Naive B cell (primary cell): ENCODE results near the gene SLC6A9. TPM values are rescaled to one million over a fixed set of nuclear protein-coding genes. Genes with fewer than 3 reads are reported as not detected.

Source experiments
- ATAC-seq, 2 donors: fragments of 150-1000 bp; cut with Tn5 transposase; 2 replicates each; pipeline ENCODE4 v1.10.0; 2021; ENCODE audit warnings: low read depth in 2 of 2, mild to moderate bottlenecking in 2 of 2, moderate library complexity in 2 of 2
- DNase-seq: peaks from one replicate; pipeline ENCODE4 v3.0.0; 2022
- H3K27ac Mint-ChIP-seq, 6 donors: one replicate each; pipeline ENCODE4 v1.8.0; 2020 to 2022; ENCODE audit warnings: mild to moderate bottlenecking in 6 of 6, mixed read lengths in 6 of 6, moderate library complexity in 5 of 6, inconsistent platforms in 2 of 6
- H3K27me3 Mint-ChIP-seq, 3 donors: one replicate each; pipeline ENCODE4 v1.8.0; 2021 to 2022; ENCODE audit warnings: mixed read lengths in 3 of 3, mild to moderate bottlenecking in 1 of 3
- H3K36me3 Mint-ChIP-seq, 2 donors: one replicate each; pipeline ENCODE4 v1.8.0; 2020 to 2022; ENCODE audit warnings: mixed read lengths in 2 of 2, inconsistent platforms in 1 of 2, mild to moderate bottlenecking in 1 of 2
- H3K4me1 Mint-ChIP-seq, 3 donors: one replicate each; pipeline ENCODE4 v1.8.0; 2020 to 2022; ENCODE audit warnings: mixed read lengths in 3 of 3, inconsistent platforms in 1 of 3, mild to moderate bottlenecking in 1 of 3, moderate library complexity in 1 of 3
- H3K4me3 Mint-ChIP-seq, 8 donors: one replicate each; pipeline ENCODE4 v1.8.0; 2020 to 2022; ENCODE audit warnings: mild to moderate bottlenecking in 8 of 8, mixed read lengths in 8 of 8, moderate library complexity in 8 of 8, inconsistent platforms in 2 of 8
- H3K9me3 Mint-ChIP-seq, 7 donors: one replicate each; pipeline ENCODE4 v1.8.0; 2020 to 2022; ENCODE audit warnings: mixed read lengths in 7 of 7, mild to moderate bottlenecking in 5 of 7, inconsistent platforms in 2 of 7, moderate library complexity in 1 of 7
- polyA plus RNA-seq, 6 donors: library from polyadenylated mRNA; unstranded; fragments of 300-500 nt; fragmentation: Illumina TruSeq; gene quantifications; one replicate each; pipeline ENCODE4 v1.2.3, GENCODE V29; 2021; ENCODE audit warnings: low read depth in 6 of 6

The SLC6A9 gene
- polyA plus RNA-seq, 6 donors from 2014 or later, result not detected

DNA sequence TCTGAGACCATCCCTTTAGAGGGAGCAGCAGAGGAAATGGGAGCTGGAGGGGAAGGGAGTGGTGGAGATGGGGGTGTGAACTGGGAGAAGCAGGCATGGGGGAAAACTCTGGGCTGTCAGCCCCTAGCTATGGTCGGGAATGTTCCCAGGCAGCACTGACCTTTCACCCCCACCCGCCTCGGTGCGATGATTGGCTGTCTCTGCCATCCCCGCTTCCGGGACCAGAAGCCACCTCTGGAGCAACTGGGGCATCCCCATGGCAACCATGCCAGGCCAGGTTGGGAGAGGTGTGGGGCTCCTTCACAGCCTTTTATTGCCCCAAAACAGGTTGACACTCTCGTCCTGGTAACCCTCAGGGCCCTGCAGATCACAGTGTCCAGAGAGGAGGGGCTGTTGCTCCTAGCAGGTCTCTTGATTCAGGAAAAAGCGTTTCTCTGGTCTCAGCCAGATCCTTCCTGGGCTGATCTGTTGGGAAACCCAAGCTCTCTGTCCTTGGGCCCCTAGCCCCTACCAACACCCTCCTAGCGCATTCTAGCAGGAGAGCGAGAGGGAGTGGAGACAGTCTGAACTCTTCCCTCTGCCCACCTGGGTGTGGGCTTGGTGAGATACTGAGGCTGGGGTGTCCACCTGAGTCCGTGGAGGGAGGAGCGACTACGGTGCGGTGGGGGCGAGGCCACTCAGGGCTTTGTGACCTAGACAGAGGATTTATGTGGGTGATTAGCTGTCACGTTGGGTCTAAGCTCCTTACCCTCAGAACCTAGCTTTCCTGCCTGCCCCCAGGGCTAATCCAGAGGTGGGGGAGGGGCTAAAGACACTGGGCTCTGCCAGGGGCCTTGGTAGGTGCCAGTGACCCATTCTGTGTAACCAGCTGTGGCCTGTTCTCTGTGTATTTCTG is 12.2 kb upstream of the SLC6A9 start:
- H3K4me1 Mint-ChIP-seq, result peaks cover 4 to 9% (median 8%) of the 10 kb centered on the region in 3 donors
- no peak for ATAC-seq
- peak overlapping the region in 1 of 8 donors; percentile 47 for H3K4me3 Mint-ChIP-seq
- peaks cover 0 to 1% (median 0%) of the 10 kb centered on the region in 7 donors for H3K9me3 Mint-ChIP-seq
- peaks cover 9 to 16% (median 13%) of the 10 kb centered on the region in 3 donors for H3K27me3 Mint-ChIP-seq
- no peak for DNase-seq
- no peak overlapping the region for H3K27ac Mint-ChIP-seq
- no peaks in the 10 kb centered on the region for H3K36me3 Mint-ChIP-seq

DNA sequence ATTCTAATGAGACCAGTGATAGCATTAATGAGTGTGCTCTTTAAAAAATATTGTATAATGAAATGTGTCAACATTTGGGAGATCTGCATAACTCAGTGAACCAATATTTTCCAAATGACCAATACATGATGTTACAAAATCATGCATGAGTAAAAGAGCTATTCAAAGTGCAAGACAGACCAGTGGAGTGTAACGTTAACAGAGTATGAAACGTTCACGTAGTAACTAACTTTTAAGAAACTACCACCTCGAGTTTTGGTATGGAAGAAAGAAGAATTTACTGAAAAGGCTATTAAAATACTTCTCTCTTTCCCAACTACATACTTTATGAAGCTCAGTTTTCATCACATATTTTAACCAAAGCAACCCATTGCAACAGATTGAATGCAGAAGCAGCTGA is 9.6 kb upstream of the SLC6A9 start:
- peaks cover 0 to 9% (median 7%) of the 10 kb centered on the region in 3 donors for H3K27me3 Mint-ChIP-seq
- H3K4me3 Mint-ChIP-seq, result no peak overlapping the region
- no peaks in the 10 kb centered on the region for H3K36me3 Mint-ChIP-seq
- H3K27ac Mint-ChIP-seq, result no peak overlapping the region
- no peaks in the 10 kb centered on the region for H3K4me1 Mint-ChIP-seq
- no peak for ATAC-seq
- DNase-seq, result no peak
- peaks cover 0 to 1% (median 0%) of the 10 kb centered on the region in 7 donors for H3K9me3 Mint-ChIP-seq

DNA sequence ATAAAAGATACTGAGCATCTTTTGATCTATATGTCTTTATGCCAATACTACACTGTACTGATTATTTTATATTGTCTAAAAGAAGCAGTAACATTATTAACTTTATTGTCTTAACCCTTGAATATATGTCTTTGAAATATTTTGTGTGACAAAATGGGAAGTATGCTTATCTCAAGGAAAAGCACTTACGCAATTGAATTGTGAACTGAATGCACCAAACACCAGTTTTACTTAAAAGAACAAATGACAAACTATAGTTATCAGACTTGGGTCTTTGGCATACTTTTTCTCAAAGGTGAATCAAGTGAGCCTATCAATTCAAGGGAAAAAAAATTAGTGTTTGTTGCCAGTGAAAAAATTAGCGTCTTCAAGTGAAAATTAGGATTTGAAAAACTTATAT is 9.2 kb upstream of the SLC6A9 start:
- H3K9me3 Mint-ChIP-seq, result peaks cover 0 to 1% (median 0%) of the 10 kb centered on the region in 7 donors
- DNase-seq, result no peak
- peaks cover 0 to 9% (median 4%) of the 10 kb centered on the region in 3 donors for H3K27me3 Mint-ChIP-seq
- no peaks in the 10 kb centered on the region for H3K4me1 Mint-ChIP-seq
- ATAC-seq, result no peak
- no peak overlapping the region for H3K4me3 Mint-ChIP-seq
- H3K36me3 Mint-ChIP-seq, result no peaks in the 10 kb centered on the region
- no peak overlapping the region for H3K27ac Mint-ChIP-seq

DNA sequence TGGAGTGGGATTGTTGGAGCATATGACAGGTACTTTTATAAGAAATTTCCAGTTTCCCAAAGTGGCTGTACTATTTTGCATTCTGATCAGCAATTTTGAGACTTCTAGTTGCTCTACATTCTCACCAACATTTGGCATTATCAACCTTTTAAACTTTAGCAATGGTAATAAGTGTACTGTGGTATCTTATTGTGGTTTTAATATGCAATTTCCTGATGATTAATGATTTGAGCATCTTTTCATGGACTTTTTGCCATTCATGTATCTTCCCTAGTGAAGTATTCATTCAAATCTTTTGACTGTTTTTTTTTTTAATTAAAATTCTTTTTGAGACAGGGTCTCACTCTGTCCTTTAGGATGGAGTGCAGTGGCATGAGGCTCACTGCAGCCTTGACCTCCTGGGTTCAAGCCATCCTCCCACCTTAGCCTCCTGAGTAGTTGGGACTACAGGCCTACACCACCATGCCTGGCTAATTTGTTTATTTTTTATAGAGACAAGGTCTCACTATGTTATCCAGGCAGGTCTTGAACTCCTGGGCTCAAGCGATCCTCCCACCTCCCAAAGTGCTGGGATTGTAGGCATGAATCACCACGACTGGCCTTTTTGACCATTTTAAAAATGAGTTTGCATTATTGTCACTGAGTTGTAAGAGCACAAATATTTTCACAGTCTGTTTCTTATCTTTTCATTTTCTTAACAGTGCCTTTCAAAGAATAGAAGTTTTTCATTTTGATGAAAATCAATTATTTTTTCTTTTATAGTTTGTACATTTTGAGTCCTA is 7.8 kb upstream of the SLC6A9 start:
- Mint-ChIP-seq H3K27ac (no peak overlapping the region), H3K9me3 (peaks cover 0 to 1% (median 0%) of the 10 kb centered on the region in 7 donors), H3K36me3 (no peaks in the 10 kb centered on the region), H3K27me3 (peaks cover 0 to 9% (median 0%) of the 10 kb centered on the region in 3 donors), H3K4me3 (no peak overlapping the region), H3K4me1 (no peaks in the 10 kb centered on the region)
- ATAC-seq, result no peak
- no peak for DNase-seq

DNA sequence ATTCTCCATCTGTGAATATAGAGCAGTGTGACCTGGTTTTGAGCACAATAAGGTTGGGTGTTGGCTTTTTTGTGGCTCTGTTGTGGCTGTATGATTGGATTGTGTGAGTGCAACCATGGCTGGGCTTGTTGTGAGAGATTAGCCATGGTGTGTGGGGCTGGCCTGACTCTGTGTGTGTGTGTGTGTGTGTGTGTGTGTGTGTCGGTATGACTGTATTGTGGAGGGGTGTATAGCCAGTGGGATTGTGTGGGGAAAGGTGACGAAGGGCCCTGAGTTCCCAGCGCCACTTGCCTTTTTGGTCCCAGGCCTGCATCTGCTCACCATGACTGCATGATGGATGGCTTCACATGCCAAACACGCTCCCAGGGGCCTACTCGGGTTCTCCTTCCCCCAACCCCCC is 5.9 kb upstream of the SLC6A9 start:
- Mint-ChIP-seq H3K9me3 (no peaks in the 10 kb centered on the region), H3K27ac (peak overlapping the region in 1 of 6 donors; percentile 48), H3K4me1 (no peaks in the 10 kb centered on the region), H3K36me3 (no peaks in the 10 kb centered on the region), H3K27me3 (peaks cover 0 to 4% (median 0%) of the 10 kb centered on the region in 3 donors), H3K4me3 (no peak overlapping the region)
- ATAC-seq, result no peak
- no peak for DNase-seq

DNA sequence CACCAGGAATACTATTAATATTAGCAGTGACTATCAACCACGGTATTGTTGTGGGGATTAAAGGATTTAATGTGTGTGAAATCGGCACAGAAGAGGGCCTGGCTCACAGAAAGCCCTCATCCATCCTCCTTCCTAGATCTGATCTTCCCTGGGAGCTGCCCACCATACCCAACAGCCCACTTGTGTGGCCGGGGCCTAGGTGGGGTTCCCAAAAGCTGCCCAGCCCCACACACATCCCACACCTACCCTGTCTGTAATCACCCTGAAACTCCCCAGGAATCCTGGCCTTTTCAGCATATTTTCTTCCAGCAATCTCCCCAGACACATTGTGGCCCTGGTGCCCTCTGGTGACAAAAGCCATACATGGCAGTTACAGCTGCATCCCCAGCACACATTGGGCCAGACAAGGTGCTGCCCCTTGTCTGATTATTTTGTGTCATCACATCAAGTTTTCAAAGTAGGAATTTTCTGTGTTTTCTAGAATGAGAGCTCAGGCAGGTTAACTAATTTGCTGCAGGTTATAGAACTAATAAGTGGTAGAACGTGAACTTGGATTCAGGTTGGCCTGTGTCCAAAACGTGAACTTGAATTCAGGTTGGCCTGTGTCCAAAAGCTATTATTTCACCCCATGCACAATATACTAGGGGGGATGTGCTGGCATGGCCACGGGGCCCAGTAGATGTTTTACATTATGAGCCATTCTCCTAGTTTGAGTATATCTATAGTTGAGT is 5.3 kb upstream of the SLC6A9 start:
- Mint-ChIP-seq H3K36me3 (no peaks in the 10 kb centered on the region), H3K27ac (peak overlapping the region in 2 of 6 donors; percentile 35 to 48), H3K4me3 (peak overlapping the region in 1 of 8 donors; percentile 28)

DNA sequence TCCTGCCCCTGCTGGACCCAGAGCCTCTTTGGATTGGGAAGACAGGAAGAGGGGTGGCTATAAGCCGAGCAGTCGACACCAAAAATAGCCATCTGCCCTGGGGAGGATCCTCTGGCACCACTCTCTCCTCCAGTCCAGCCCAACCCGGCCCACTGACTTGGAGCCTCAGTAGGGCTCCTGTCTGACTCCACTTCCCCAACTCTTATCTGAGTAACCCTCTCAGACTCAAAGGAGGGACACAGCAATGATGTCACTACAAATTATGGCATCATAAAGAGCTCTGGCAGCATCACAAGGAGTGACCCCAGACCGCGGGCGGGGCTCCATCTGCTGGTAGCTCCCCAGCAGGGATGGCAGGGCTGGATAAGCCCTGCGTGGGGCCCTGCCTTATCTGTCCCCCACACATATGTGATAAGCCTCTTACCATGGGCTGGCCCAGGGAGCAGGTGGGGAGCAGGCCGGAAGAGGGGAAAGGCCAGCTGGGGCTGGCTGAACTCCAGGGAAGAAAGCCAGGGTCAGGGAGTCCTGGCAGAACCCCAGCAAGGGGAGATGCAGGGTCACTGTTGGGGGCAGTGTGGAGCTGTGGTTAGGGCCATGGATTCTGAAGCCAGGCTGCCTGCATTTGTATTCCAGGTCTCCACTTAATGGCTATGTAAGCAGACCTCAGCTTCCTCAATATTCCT is 4.6 kb upstream of the SLC6A9 start:
- Mint-ChIP-seq H3K36me3 (no peaks in the 10 kb centered on the region), H3K4me3 (peak overlapping the region in 1 of 8 donors; percentile 30), H3K27ac (no peak overlapping the region), H3K27me3 (peaks cover 0 to 4% (median 0%) of the 10 kb centered on the region in 3 donors), H3K9me3 (no peaks in the 10 kb centered on the region), H3K4me1 (peaks cover 6 to 9% (median 9%) of the 10 kb centered on the region in 3 donors)
- DNase-seq (no peak), ATAC-seq (no peak)

More for the DNA sequence above, 5.3 kb upstream of the SLC6A9 start:
- H3K9me3 Mint-ChIP-seq, result no peaks in the 10 kb centered on the region
- peaks cover 0 to 5% (median 1%) of the 10 kb centered on the region in 3 donors for H3K4me1 Mint-ChIP-seq
- DNase-seq, result peak; percentile 59
- peaks cover 0 to 4% (median 0%) of the 10 kb centered on the region in 3 donors for H3K27me3 Mint-ChIP-seq
- peak; percentile 78 to 84 for ATAC-seq

DNA sequence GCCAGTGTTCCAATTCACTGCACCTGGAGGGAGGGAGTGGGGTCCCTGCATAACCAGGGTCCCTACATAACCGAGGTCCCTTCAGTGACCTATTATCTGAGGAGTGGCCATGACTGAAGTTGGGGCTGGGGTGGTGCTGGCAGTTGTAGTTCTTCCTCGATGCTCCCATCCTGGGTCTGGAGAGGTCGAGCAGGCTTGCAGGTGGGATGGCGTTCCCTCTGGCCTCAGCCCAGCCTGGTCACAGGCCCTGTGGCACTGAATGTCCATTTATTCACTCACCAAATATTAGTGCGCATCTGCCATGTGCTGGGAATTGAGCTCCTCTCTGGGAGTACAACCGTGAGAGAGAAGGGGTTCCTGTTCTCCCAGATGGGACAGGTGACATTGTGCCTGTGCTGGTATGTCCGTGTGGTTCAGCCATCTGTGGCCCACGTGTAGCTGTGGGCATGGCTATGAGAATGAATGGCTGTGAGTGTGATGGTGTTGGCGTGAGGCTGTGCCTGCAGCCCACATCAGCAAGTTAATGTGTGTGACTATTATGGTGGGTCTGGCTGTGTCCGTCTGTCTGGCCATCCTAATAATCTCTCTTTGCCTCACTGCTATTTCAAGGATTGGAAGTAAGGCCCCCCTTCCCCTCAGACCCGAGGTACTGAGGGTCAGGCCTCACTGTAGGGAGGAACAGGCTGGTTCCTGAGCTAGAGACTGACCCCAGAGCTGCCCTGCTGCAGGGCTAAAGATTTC is 3.9 kb upstream of the SLC6A9 start:
- H3K27ac Mint-ChIP-seq, result peak overlapping the region in 1 of 6 donors; percentile 49
- no peaks in the 10 kb centered on the region for H3K36me3 Mint-ChIP-seq
- ATAC-seq, result no peak
- peaks cover 7 to 10% (median 9%) of the 10 kb centered on the region in 3 donors for H3K4me1 Mint-ChIP-seq
- H3K27me3 Mint-ChIP-seq, result peaks cover 0 to 4% (median 0%) of the 10 kb centered on the region in 3 donors
- H3K9me3 Mint-ChIP-seq, result no peaks in the 10 kb centered on the region
- peak overlapping the region in 1 of 8 donors; percentile 30 for H3K4me3 Mint-ChIP-seq
- no peak for DNase-seq

DNA sequence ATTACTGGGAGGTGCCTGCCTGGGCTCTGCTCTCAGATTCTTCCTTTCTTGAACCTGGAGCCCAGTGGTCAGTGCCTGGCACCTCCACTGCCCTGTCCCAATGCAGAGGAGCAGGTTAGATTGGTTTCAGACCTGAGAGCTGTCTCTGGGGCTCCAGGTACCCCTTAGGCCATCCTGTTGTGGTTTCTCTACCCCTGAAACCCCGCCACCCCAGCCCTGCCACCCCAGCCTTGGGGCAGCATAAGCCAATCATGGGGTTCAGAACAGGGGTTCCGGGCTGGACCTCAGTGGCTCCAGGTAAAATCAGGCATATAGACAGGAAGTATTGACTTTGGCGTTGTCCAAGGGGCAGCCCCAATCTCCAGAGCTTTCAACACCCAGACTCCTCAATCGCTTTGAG is 3.2 kb upstream of the SLC6A9 start:
- no peak overlapping the region for H3K27ac Mint-ChIP-seq
- H3K4me1 Mint-ChIP-seq, result peaks cover 13 to 16% (median 14%) of the 10 kb centered on the region in 3 donors
- ATAC-seq, result no peak
- H3K27me3 Mint-ChIP-seq, result no peaks in the 10 kb centered on the region
- no peaks in the 10 kb centered on the region for H3K36me3 Mint-ChIP-seq
- no peak overlapping the region for H3K4me3 Mint-ChIP-seq
- no peak for DNase-seq
- no peaks in the 10 kb centered on the region for H3K9me3 Mint-ChIP-seq

DNA sequence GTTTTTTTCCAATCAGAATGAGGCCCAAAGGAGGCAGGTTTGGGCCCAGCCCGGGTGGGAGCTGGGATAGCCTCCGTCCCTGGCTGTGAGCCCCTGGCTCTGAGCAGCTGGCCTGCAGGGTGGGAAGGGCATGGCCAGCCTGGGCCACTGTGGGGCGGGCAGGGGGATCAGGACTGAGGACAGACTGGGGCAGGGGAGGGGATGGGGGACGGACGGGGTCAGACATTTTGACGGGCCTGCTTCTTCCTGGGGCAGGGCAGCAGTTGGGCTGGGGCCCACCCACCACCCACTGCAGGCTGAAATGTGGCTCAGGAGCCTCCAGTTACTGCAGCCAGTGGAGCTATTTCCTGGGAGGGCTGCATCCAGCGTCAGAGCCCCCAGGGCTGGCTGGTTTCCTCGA is 2.5 kb upstream of the SLC6A9 start:
- peak overlapping the region in 1 of 6 donors; percentile 80 for H3K27ac Mint-ChIP-seq
- ATAC-seq, result no peak
- DNase-seq, result no peak
- H3K9me3 Mint-ChIP-seq, result no peaks in the 10 kb centered on the region
- no peaks in the 10 kb centered on the region for H3K27me3 Mint-ChIP-seq
- peak overlapping the region in 1 of 8 donors; percentile 44 for H3K4me3 Mint-ChIP-seq
- no peaks in the 10 kb centered on the region for H3K36me3 Mint-ChIP-seq
- peaks cover 17 to 23% (median 20%) of the 10 kb centered on the region in 3 donors for H3K4me1 Mint-ChIP-seq

DNA sequence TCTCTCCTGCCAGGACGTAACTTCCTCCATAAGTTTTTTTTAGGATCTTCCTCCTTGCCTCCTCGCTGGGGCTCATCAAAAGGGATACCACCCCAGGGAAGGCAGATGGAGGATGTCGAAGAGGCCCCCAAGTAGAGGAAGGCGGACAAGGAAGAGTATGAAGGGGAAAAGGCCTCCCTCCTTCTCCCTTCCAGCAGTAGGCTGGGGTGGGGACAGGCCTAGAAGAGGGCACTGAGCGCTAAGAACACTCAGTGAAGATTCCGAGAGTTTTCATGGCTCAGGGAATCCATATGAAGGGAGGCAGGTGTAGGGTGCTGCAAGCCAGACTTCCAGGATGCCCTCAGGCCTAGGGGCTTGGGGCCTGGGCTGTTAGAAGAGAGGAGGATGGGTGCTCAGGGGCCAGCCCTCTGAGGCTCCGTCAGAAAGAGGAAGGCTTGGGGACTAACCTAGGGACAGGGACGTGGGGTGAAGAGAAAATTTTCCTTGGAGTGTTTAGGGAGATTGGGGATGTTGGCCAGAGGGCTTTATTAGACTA is 1.8 kb upstream of the SLC6A9 start:
- Mint-ChIP-seq H3K9me3 (no peaks in the 10 kb centered on the region), H3K27ac (peak overlapping the region in 2 of 6 donors; percentile 35 to 44), H3K4me1 (peaks cover 21 to 29% (median 23%) of the 10 kb centered on the region in 3 donors), H3K36me3 (no peaks in the 10 kb centered on the region), H3K27me3 (no peaks in the 10 kb centered on the region), H3K4me3 (peak overlapping the region in 1 of 8 donors; percentile 85)
- DNase-seq (no peak), ATAC-seq (no peak)
